Uterus (tissue), 2 donors: ENCODE results near the gene DDX3X.

Source experiments
- POLR2A ChIP-seq, 2 donors: fragments of 450-650 bp; IDR thresholded peaks; one replicate each; pipeline ENCODE4 v1.6.1; 2016; ENCODE audit warnings: antibody characterized with exemption in 2 of 2, mild to moderate bottlenecking in 1 of 2, moderate library complexity in 1 of 2
- TF ChIP-seq, protein P1 (sequence below), 4 experiments: fragments of 200-600 bp in 2 of 4; fragments of 450-650 bp in 2 of 4; sonication (generic) in 2 of 4; IDR thresholded peaks; one replicate each; pipeline ENCODE4 v1.5.1; 2016 to 2019; ENCODE audit warnings: antibody characterized with exemption in 4 of 4, mild to moderate bottlenecking in 2 of 4, moderate library complexity in 1 of 4

- TF ChIP-seq, protein P1, sequence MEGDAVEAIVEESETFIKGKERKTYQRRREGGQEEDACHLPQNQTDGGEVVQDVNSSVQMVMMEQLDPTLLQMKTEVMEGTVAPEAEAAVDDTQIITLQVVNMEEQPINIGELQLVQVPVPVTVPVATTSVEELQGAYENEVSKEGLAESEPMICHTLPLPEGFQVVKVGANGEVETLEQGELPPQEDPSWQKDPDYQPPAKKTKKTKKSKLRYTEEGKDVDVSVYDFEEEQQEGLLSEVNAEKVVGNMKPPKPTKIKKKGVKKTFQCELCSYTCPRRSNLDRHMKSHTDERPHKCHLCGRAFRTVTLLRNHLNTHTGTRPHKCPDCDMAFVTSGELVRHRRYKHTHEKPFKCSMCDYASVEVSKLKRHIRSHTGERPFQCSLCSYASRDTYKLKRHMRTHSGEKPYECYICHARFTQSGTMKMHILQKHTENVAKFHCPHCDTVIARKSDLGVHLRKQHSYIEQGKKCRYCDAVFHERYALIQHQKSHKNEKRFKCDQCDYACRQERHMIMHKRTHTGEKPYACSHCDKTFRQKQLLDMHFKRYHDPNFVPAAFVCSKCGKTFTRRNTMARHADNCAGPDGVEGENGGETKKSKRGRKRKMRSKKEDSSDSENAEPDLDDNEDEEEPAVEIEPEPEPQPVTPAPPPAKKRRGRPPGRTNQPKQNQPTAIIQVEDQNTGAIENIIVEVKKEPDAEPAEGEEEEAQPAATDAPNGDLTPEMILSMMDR (IDR thresholded peaks at IDR 0.05) = no peak
- TF ChIP-seq POLR2A (IDR thresholded peaks at IDR 0.05) = no peak
These were observed 18.0 kb downstream of the DDX3X start for GRCh38 chrX:41351923-41352322.
